Lower leg skin (tissue), 3 donors: ENCODE data around the gene RASGRP4.

Experiments used
- POLR2A ChIP-seq, 2 donors: fragments of 450-650 bp; IDR thresholded peaks; one replicate each; pipeline ENCODE4 v1.6.1; 2016 to 2017; ENCODE audit warnings: antibody characterized with exemption in 2 of 2, mild to moderate bottlenecking in 1 of 2, moderate library complexity in 1 of 2
- TF ChIP-seq, protein P1 (sequence below), 3 donors: fragments of 450-650 bp; IDR thresholded peaks; one replicate each; pipeline ENCODE4 v1.5.1; 2016; ENCODE audit warnings: antibody characterized with exemption in 3 of 3, mild to moderate bottlenecking in 3 of 3, moderate library complexity in 2 of 3

GRCh38 chr19:38421856-38422255 is 4.2 kb downstream of the RASGRP4 start:
- TF ChIP-seq, protein P1, sequence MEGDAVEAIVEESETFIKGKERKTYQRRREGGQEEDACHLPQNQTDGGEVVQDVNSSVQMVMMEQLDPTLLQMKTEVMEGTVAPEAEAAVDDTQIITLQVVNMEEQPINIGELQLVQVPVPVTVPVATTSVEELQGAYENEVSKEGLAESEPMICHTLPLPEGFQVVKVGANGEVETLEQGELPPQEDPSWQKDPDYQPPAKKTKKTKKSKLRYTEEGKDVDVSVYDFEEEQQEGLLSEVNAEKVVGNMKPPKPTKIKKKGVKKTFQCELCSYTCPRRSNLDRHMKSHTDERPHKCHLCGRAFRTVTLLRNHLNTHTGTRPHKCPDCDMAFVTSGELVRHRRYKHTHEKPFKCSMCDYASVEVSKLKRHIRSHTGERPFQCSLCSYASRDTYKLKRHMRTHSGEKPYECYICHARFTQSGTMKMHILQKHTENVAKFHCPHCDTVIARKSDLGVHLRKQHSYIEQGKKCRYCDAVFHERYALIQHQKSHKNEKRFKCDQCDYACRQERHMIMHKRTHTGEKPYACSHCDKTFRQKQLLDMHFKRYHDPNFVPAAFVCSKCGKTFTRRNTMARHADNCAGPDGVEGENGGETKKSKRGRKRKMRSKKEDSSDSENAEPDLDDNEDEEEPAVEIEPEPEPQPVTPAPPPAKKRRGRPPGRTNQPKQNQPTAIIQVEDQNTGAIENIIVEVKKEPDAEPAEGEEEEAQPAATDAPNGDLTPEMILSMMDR (IDR thresholded peaks at IDR 0.05): no peak
- TF ChIP-seq POLR2A (IDR thresholded peaks at IDR 0.05): no peak
